Astrocyte of the cerebellum (primary cell): ENCODE data around the gene ITGB4.

Experiments used
- DNase-seq: peaks from one replicate; pipeline ENCODE4 v3.0.0-alpha.2; 2011; ENCODE audit warnings: low read depth
- H3K4me3 ChIP-seq: 2 replicates; pipeline ENCODE4 v1.5.1; 2011; ENCODE audit warnings: mild to moderate bottlenecking, low read depth, low read length, moderate library complexity
- in situ Hi-C: cut with HindIII; loops from 2 replicates; pipeline ENCODE4 v1.10.0; 2017; ENCODE audit warnings: low sequenced_read_pairs
- TF ChIP-seq, protein P1 (sequence below): IDR thresholded peaks from 2 replicates; pipeline ENCODE4 v1.5.1; 2012; ENCODE audit warnings: low read length, low read depth, moderate library complexity, mild to moderate bottlenecking; ENCODE audit errors: missing control alignments

Gene ITGB4

GRCh38 chr17:75720656-75721462 lies at the start of gene ITGB4:
TSS of gene ITGB4 (plus strand) at chr17:75721459. CDS start at chr17:75724704, 3,245 bp downstream.
- TF ChIP-seq, protein P1, sequence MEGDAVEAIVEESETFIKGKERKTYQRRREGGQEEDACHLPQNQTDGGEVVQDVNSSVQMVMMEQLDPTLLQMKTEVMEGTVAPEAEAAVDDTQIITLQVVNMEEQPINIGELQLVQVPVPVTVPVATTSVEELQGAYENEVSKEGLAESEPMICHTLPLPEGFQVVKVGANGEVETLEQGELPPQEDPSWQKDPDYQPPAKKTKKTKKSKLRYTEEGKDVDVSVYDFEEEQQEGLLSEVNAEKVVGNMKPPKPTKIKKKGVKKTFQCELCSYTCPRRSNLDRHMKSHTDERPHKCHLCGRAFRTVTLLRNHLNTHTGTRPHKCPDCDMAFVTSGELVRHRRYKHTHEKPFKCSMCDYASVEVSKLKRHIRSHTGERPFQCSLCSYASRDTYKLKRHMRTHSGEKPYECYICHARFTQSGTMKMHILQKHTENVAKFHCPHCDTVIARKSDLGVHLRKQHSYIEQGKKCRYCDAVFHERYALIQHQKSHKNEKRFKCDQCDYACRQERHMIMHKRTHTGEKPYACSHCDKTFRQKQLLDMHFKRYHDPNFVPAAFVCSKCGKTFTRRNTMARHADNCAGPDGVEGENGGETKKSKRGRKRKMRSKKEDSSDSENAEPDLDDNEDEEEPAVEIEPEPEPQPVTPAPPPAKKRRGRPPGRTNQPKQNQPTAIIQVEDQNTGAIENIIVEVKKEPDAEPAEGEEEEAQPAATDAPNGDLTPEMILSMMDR: no peak
- DNase-seq: no peak
- in situ Hi-C loops: no loop called here
- peak within 1 kb of the TSS; percentile 44 for H3K4me3 ChIP-seq

- in situ Hi-C loops: no loop called here
- no peak overlapping the region for H3K4me3 ChIP-seq
- TF ChIP-seq, protein P1: no peak
- no peak for DNase-seq
These were observed 49.2 kb upstream of the ITGB4 start for GRCh38 chr17:75672011-75672410.

DNA sequence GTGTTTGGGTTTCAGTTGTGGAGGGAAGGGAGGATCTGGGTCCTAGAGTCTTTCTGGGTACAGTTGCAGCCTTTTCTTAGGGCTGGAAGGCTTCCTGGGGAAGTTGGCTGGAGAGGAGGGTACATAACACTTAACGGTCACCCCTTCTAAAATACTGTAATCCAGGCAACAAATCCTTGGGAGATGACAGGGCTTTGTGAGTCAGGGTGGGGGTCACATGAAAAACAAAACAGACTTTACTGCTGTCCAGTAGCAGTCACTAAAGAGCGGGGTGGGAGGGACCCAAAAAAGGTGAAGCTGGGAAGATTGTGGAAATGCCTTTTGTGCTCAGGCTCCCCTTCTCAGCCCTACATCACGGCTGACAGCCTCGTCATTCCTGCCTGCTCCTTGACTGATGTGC lies 47.8 kb upstream of the ITGB4 start:
- TF ChIP-seq, protein P1: no peak
- in situ Hi-C loops: no loop called here

DNA sequence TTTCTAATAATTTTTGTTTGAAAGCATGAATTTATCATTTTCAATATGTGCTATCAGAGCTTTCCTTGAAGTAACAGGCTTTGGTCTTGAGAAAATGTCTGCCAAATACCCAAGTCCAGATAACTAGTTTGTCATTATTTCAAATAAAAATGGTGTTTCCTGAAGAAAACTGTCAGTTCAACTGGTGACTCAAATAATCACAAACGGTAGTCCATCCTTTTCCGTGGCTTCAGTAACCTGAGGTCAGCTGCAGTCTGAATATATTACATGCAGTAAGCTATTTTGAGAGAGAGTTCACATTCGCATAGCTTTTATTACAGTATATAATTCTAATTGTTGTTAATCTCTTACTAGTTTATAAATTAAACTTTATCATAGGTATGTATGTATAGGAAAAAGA lies 44.8 kb upstream of the ITGB4 start:
- in situ Hi-C loops: no loop called here
- H3K4me3 ChIP-seq: no peak overlapping the region
- TF ChIP-seq, protein P1: no peak
- no peak for DNase-seq

More for the DNA sequence above, 47.8 kb upstream of the ITGB4 start:
- H3K4me3 ChIP-seq: no peak overlapping the region
- DNase-seq: no peak

DNA sequence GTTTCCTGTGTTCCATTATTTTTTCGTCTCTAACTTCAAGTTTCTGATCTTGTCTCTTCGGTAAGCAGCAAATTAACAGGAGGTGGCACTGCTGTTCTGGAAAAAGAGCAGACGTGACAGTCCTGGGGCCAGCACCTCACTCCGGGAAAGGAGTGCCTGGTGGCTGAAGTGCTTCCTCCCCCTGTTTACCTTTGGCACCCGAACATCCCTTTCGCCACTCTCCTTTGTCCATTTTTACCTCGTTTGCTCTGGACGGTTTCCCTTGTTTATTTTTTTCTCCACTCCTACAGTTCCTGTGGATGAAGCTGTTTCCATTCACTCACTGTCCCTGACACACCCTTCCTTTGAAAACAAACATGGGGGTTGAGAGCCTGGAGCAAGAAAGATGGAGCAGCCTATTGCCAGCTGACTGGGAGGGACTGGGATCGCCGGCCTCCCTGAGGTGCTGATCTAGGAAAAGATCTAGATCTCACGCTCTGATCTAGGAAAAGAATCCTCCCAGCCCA lies 41.5 kb upstream of the ITGB4 start:
- in situ Hi-C loops: no loop called here
- TF ChIP-seq, protein P1: peak; percentile 36
- DNase-seq: no peak
- no peak overlapping the region for H3K4me3 ChIP-seq

DNA sequence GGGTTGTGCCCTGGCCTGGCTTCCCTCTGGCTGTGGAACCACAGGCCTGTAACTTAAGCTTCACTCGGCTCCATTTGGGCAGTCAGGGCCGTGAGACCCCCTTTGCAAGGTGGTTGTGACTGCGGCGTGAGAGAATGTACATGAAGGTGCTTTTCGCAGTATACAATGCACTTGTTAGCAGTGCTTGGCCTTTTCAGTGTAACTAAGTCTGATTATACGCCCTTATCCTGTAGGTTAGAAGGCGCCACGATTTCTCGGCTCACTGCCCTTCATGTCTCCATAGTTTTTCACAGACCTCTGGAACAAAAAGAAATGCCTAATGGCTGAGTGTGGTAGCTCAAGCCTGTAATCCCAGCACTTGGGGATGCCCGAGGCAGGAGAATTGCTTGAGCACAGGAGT lies 40.8 kb upstream of the ITGB4 start:
- in situ Hi-C loops: no loop called here
- TF ChIP-seq, protein P1: no peak
- H3K4me3 ChIP-seq: no peak overlapping the region
- no peak for DNase-seq
